Measurements from ENCODE around the gene MED20. TPM values are rescaled to one million over a fixed set of nuclear protein-coding genes. Genes with fewer than 3 reads are reported as not detected.
A peak's percentile ranks its signal among the peaks of the same experiment; 100 is the strongest.

The MED20 gene
- total RNA-seq, 4 donors from 2014 or later: 6.8 to 12.5 (median 11.2) TPM

- ATAC-seq (ENCODE audit: low FRiP score) (no peak), DNase-seq (ENCODE audit: low spot score) (no peak)
- TF ChIP-seq CTCF (IDR thresholded peaks at IDR 0.05): no peak
These were observed 1.2 kb upstream of the MED20 start for GRCh38 chr6:41922154-41922553.

- peak; percentile 12 for ATAC-seq (ENCODE audit: low FRiP score)
- no peak for DNase-seq (ENCODE audit: low spot score)
- TF ChIP-seq CTCF (IDR thresholded peaks at IDR 0.05): no peak
These were observed 716 bp upstream of the MED20 start for GRCh38 chr6:41921712-41921998.

DNA sequence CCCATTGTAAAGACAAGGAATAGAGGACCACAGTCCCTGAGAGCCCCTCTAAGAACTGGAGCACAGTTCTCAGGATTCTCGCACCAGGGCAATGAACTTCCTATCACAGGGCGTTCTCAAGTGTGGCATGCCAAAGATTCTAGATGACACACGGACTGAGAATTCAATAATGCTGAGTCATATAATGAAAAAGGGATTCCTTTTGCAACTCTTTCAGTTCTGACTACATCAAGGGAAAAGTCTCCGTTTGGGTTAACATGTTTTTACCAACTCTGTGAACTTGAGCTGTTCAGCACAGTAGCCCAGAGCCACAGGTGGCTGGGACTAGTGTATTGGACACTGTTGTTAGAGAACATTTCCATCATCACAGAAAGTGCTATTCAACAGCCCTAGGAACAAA, 3.4 kb downstream of the MED20 start:
- no peak for TF ChIP-seq CTCF (IDR thresholded peaks at IDR 0.05)
- DNase-seq (ENCODE audit: low spot score) (no peak), ATAC-seq (ENCODE audit: low FRiP score) (peak; percentile 18)

- DNase-seq (ENCODE audit: low spot score) (no peak), ATAC-seq (ENCODE audit: low FRiP score) (no peak)
- no peak for TF ChIP-seq CTCF (IDR thresholded peaks at IDR 0.05)
These were observed 5.9 kb downstream of the MED20 start for GRCh38 chr6:41914869-41915530.

GRCh38 chr6:41914343-41914742, 6.6 kb downstream of the MED20 start:
- no peak for DNase-seq (ENCODE audit: low spot score)
- TF ChIP-seq CTCF (IDR thresholded peaks at IDR 0.05): no peak
- ATAC-seq (ENCODE audit: low FRiP score): no peak

- ATAC-seq (ENCODE audit: low FRiP score): no peak
- no peak for TF ChIP-seq CTCF (IDR thresholded peaks at IDR 0.05)
These were observed 11.2 kb downstream of the MED20 start for GRCh38 chr6:41909727-41910126.

GRCh38 chr6:41901882-41902519, 18.9 kb downstream of the MED20 start:
- no peak for TF ChIP-seq CTCF (IDR thresholded peaks at IDR 0.05)
- ATAC-seq (ENCODE audit: low FRiP score) (no peak), DNase-seq (ENCODE audit: low spot score) (no peak)

More at GRCh38 chr6:41909727-41910126, 11.2 kb downstream of the MED20 start:
- DNase-seq (ENCODE audit: low spot score): no peak
